ENCODE results near the gene EHD4. TPM values are rescaled to one million over a fixed set of nuclear protein-coding genes. Genes with fewer than 3 reads are reported as not detected.

Gene EHD4
- total RNA-seq, 1 donor from 2014 or later = 20.9 TPM

DNA sequence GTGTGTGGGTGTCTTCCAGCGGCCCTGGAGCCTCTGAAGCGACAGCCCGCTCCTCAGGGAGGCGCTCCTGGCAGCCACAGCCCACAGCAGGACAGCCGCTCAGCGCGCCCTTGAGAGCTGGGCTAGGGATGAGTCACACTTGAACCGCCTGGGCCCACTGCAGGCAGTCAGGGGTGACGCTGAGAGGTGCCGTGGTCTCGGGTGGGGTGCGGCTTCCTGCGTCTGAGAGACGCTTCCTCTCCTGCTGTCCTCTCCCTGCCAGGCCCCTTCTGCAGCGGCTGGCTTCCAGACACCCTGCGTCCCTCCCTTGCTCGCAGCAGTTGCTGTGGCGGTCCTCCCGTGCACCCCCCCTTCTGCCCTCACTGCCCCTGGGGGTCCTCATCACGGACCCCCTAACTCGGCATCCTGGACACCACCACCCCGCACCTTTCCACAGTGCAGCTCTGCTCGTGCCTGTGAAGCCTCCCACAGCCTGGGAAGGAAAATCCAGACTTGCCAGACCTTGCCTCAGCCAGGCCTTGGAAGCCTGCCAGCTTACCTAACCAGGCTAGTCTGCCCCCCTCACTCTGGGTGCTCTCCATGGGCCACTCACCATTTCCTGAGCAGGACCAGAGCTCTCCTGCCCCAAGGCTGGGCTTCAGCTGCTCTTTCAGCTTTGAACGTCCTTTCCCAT, 77.4 kb downstream of the EHD4 start:
- TF ChIP-seq, protein P1, sequence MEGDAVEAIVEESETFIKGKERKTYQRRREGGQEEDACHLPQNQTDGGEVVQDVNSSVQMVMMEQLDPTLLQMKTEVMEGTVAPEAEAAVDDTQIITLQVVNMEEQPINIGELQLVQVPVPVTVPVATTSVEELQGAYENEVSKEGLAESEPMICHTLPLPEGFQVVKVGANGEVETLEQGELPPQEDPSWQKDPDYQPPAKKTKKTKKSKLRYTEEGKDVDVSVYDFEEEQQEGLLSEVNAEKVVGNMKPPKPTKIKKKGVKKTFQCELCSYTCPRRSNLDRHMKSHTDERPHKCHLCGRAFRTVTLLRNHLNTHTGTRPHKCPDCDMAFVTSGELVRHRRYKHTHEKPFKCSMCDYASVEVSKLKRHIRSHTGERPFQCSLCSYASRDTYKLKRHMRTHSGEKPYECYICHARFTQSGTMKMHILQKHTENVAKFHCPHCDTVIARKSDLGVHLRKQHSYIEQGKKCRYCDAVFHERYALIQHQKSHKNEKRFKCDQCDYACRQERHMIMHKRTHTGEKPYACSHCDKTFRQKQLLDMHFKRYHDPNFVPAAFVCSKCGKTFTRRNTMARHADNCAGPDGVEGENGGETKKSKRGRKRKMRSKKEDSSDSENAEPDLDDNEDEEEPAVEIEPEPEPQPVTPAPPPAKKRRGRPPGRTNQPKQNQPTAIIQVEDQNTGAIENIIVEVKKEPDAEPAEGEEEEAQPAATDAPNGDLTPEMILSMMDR (IDR thresholded peaks at IDR 0.05) = no peak
- no peaks in the 10 kb centered on the region for H3K27me3 Mint-ChIP-seq (ENCODE audit: unreplicated experiment)
- H3K4me3 Mint-ChIP-seq (ENCODE audit: unreplicated experiment) = peak overlapping the region; percentile 9
- H3K36me3 Mint-ChIP-seq (ENCODE audit: unreplicated experiment) = peaks cover 5% of the 10 kb centered on the region
- no peaks in the 10 kb centered on the region for H3K9me3 Mint-ChIP-seq (ENCODE audit: unreplicated experiment)
- DNase-seq (ENCODE audit: extremely low spot score, unreplicated experiment) = no peak
- peak overlapping the region; percentile 77 for H3K27ac Mint-ChIP-seq (ENCODE audit: unreplicated experiment)
- peaks cover 19% of the 10 kb centered on the region for H3K4me1 Mint-ChIP-seq (ENCODE audit: unreplicated experiment)

DNA sequence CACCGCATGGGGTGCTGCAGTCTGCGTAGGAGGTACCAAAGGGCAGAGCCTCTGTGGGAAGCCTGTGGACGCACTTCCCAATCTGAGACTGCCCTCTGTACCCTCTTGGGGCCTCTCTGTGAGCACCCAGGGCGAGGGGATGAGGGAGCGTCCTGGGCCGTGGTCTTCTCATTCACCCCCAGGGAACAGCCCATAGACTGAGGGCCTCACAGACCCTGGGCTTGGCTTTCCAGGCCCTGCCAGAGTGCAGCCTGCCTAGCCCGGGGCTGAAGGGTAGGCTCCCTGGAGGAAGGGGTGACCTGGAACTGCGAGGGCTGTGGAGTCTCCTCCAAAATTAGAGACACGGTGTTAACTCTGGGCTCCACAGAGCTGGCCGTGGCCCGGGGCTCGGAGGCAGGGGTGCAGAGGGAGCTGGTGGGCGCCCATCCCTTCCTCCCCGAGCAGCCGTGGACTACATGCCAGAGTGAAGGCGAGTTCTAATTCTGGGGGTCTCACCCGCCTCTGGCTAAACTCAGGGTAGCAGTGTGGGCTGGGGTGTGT, 78.0 kb downstream of the EHD4 start:
- no peak for DNase-seq (ENCODE audit: extremely low spot score, unreplicated experiment)
- Mint-ChIP-seq H3K36me3 (ENCODE audit: unreplicated experiment) (peaks cover 5% of the 10 kb centered on the region), H3K4me3 (ENCODE audit: unreplicated experiment) (no peak overlapping the region)

DNA sequence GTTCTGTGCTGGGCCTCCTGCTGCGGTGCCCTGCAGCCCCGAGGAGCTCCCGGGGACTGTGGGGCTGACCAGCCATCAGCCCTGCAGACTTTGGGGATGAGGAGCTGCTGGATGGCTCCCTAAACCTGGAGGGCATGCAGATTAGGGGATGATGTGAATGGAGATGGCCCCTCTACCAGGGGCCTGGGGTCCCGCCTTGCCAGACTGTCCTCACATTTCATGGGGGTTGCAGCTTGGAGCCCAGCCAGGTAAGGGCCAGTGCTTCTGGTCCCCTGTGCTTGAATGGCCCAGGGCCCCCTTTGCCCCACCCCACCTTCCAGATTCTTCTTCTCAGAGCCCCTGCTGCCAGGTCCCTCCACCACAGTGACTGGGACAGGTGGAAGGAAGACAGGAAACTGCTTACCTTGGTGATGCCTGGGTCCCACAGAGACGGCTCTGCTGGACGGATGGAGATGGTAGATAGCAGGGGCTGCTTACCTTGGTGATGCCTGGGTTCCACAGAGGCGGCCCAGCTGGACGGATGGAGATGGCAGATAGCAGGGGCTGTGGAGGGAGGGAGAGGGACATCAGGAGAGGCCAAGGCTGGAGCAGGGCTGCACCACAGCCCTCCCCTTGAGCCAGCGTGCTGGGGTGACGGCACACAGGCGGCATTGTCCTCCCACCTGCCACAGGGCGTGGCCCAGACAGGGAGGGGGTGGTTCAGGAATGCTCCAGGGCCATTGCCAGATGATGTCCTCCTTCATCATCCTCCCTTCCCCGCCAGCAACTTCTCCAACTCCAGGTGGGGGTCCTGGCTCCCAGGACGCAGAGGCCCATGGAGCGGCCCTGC, 78.7 kb downstream of the EHD4 start, which contains the start of gene SPTBN5:
TSS of gene SPTBN5 (minus strand) at position 632 of the 829 bp plus-strand sequence. CDS start at position 76, 556 bp downstream.
- Mint-ChIP-seq H3K27ac (ENCODE audit: unreplicated experiment) (peak within 1 kb of the TSS; percentile 77), H3K36me3 (ENCODE audit: unreplicated experiment) (peaks cover 4% of the 10 kb centered on the region), H3K4me3 (ENCODE audit: unreplicated experiment) (no peak within 1 kb of the TSS), H3K9me3 (ENCODE audit: unreplicated experiment) (no peaks in the 10 kb centered on the region), H3K4me1 (ENCODE audit: unreplicated experiment) (peaks cover 19% of the 10 kb centered on the region), H3K27me3 (ENCODE audit: unreplicated experiment) (no peaks in the 10 kb centered on the region)
- TF ChIP-seq, protein P1 (IDR thresholded peaks at IDR 0.05) = no peak
- no peak for DNase-seq (ENCODE audit: extremely low spot score, unreplicated experiment)

More for the DNA sequence above, 78.0 kb downstream of the EHD4 start:
- Mint-ChIP-seq H3K27me3 (ENCODE audit: unreplicated experiment) (no peaks in the 10 kb centered on the region), H3K4me1 (ENCODE audit: unreplicated experiment) (peaks cover 19% of the 10 kb centered on the region), H3K27ac (ENCODE audit: unreplicated experiment) (peak overlapping the region; percentile 77), H3K9me3 (ENCODE audit: unreplicated experiment) (no peaks in the 10 kb centered on the region)
- TF ChIP-seq, protein P1 (IDR thresholded peaks at IDR 0.05) = no peak

DNA sequence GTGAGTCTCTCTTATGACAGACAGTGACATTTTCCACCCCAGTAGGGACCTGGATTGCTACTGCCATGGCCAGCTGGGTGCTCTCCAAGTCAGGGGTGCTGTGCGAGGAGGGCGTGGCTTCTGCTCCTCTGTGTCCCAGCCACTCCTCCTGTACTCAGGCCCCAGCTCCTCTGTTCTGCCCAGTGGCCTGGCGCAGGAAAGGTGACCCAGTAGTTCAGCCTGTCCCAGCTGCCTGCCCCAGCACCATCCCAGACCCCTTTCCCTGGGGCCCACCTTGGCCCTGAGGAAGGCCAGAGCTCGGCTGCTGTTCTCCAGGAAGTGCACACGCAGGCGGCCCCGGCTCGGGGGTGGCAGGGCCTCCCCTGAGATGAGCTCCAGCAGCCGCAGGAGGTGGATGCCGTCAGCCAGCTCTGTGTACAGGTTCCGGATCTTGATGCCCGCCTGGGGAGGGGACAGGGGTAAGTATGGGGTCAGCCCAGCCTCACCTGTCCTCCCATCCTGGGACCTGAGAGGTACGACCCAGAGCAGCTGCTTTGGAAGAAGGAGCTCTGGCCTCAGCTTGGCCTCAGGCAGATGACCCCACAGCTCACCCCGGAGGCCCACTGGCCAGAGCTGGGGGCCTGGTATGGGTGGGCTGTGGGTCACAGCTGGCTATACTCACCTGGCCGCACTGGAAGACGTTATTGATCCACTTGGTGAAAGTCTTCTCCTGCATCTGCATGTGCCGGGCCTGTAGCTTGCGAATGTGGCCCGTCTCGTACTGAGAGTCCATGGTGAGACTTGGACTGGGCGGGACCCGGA, 79.5 kb downstream of the EHD4 start:
- TF ChIP-seq, protein P1 (IDR thresholded peaks at IDR 0.05) = no peak
- Mint-ChIP-seq H3K27ac (ENCODE audit: unreplicated experiment) (no peak overlapping the region), H3K27me3 (ENCODE audit: unreplicated experiment) (no peaks in the 10 kb centered on the region), H3K9me3 (ENCODE audit: unreplicated experiment) (no peaks in the 10 kb centered on the region), H3K4me3 (ENCODE audit: unreplicated experiment) (no peak overlapping the region), H3K36me3 (ENCODE audit: unreplicated experiment) (peaks cover 4% of the 10 kb centered on the region), H3K4me1 (ENCODE audit: unreplicated experiment) (peaks cover 21% of the 10 kb centered on the region)
- no peak for DNase-seq (ENCODE audit: extremely low spot score, unreplicated experiment)

Data from osteocyte (in vitro differentiated cells).